Measurements from ENCODE around the gene MYH7B.

Gene MYH7B

GRCh38 chr20:34992751-34993417, 37.2 kb downstream of the MYH7B start:
- DNase-seq (ENCODE audit: low read depth): no peak

- DNase-seq (ENCODE audit: low read depth): no peak
Observed at GRCh38 chr20:34993941-34994508, 38.4 kb downstream of the MYH7B start.

GRCh38 chr20:34994509-34995131, 39.0 kb downstream of the MYH7B start:
- DNase-seq (ENCODE audit: low read depth): no peak

- DNase-seq (ENCODE audit: low read depth): no peak
Observed at GRCh38 chr20:34995192-34995591, 39.5 kb downstream of the MYH7B start.

- no peak for DNase-seq (ENCODE audit: low read depth)
Observed at GRCh38 chr20:34995696-34996095, 40.0 kb downstream of the MYH7B start.

- DNase-seq (ENCODE audit: low read depth): no peak
Observed at GRCh38 chr20:34996243-34997028, 40.8 kb downstream of the MYH7B start.

- DNase-seq (ENCODE audit: low read depth): no peak
Observed at GRCh38 chr20:34997131-34997561, 41.5 kb downstream of the MYH7B start.

GRCh38 chr20:34997774-34998173, 42.1 kb downstream of the MYH7B start:
- no peak for DNase-seq (ENCODE audit: low read depth)

- no peak for DNase-seq (ENCODE audit: low read depth)
Observed at GRCh38 chr20:34998331-34998950, 42.8 kb downstream of the MYH7B start.

- no peak for DNase-seq (ENCODE audit: low read depth)
Observed at GRCh38 chr20:34999021-34999451, 43.4 kb downstream of the MYH7B start.

- no peak for DNase-seq (ENCODE audit: low read depth)
Observed at GRCh38 chr20:34999782-35000181, 44.1 kb downstream of the MYH7B start.

- no peak for DNase-seq (ENCODE audit: low read depth)
Observed at GRCh38 chr20:35000311-35000921, 44.7 kb downstream of the MYH7B start.

GRCh38 chr20:35000922-35001595, 45.4 kb downstream of the MYH7B start:
- no peak for DNase-seq (ENCODE audit: low read depth)

- DNase-seq (ENCODE audit: low read depth): no peak
Observed at GRCh38 chr20:35001596-35002362, 46.1 kb downstream of the MYH7B start.

GRCh38 chr20:35002426-35003210, 47.0 kb downstream of the MYH7B start:
- DNase-seq (ENCODE audit: low read depth): no peak

- DNase-seq (ENCODE audit: low read depth): no peak
Observed at GRCh38 chr20:35003211-35004031, 47.8 kb downstream of the MYH7B start.

GRCh38 chr20:35004051-35004725, 48.5 kb downstream of the MYH7B start:
- DNase-seq (ENCODE audit: low read depth): no peak

Measured in activated T-cell treated with anti-CD3 and anti-CD28 coated beads for 48 hours (primary cell).